Activated T-helper 2 cell treated with anti-CD3 and anti-CD28 coated beads, Interferon-gamma antibody, Interleukin-2, Interleukin-4, amounts not matched to agents 10 μg/mL and 5 μg/mL and 100 μg/mL, durations not matched to agents 14 hours and 24 hours and 36 hours (primary cell): ENCODE measurements around the gene SREBF2. TPM values are rescaled to one million over a fixed set of nuclear protein-coding genes. Genes with fewer than 3 reads are reported as not detected.

ENCODE experiments used
- DNase-seq: peaks from one replicate; pipeline ENCODE4 v3.0.0; 2021; ENCODE audit warnings: low spot score
- H3K27ac Mint-ChIP-seq: one replicate; pipeline ENCODE4 v1.8.0; 2021; ENCODE audit warnings: mixed read lengths
- H3K27me3 Mint-ChIP-seq: one replicate; pipeline ENCODE4 v1.8.0; 2021; ENCODE audit warnings: low read depth, mixed read lengths
- H3K36me3 Mint-ChIP-seq: one replicate; pipeline ENCODE4 v1.8.0; 2021; ENCODE audit warnings: low read depth, mixed read lengths
- H3K4me1 Mint-ChIP-seq: one replicate; pipeline ENCODE4 v1.8.0; 2021; ENCODE audit warnings: low read depth, mixed read lengths
- H3K4me3 Mint-ChIP-seq: one replicate; pipeline ENCODE4 v1.8.0; 2021; ENCODE audit warnings: low read depth, mild to moderate bottlenecking, moderate library complexity, mixed read lengths
- H3K9me3 Mint-ChIP-seq: one replicate; pipeline ENCODE4 v1.8.0; 2021; ENCODE audit warnings: mixed read lengths
- intact Hi-C: fragments of 100-400 bp; cut with micrococcal nuclease; formaldehyde crosslinking; loops from one replicate; pipeline ENCODE4 v1.15.1; 2023
- total RNA-seq: library from RNA; stranded (reverse); gene quantifications from 2 replicates; pipeline ENCODE4 v1.2.3, GENCODE V29; 2022

Gene SREBF2
- total RNA-seq, 1 donor from 2014 or later: 191 TPM

GRCh38 chr22:41911001-41911611 is 78.2 kb downstream of the SREBF2 start:
- intact Hi-C loops: no loop called here
- DNase-seq: no peak
- H3K36me3 Mint-ChIP-seq: peaks cover 19% of the 10 kb centered on the region
- H3K4me3 Mint-ChIP-seq: no peak overlapping the region
- peaks cover 30% of the 10 kb centered on the region for H3K4me1 Mint-ChIP-seq
- H3K27ac Mint-ChIP-seq: no peak overlapping the region
- no peaks in the 10 kb centered on the region for H3K9me3 Mint-ChIP-seq
- peaks cover 37% of the 10 kb centered on the region for H3K27me3 Mint-ChIP-seq

- Mint-ChIP-seq H3K27me3 (peaks cover 48% of the 10 kb centered on the region), H3K4me1 (peaks cover 28% of the 10 kb centered on the region)
Measured at GRCh38 chr22:41912338-41913039, 79.6 kb downstream of the SREBF2 start.

GRCh38 chr22:41913040-41913719 is 80.3 kb downstream of the SREBF2 start:
- Mint-ChIP-seq H3K9me3 (no peaks in the 10 kb centered on the region), H3K36me3 (peaks cover 9% of the 10 kb centered on the region), H3K27ac (no peak overlapping the region), H3K27me3 (peaks cover 49% of the 10 kb centered on the region), H3K4me3 (peak overlapping the region; percentile 57), H3K4me1 (peaks cover 23% of the 10 kb centered on the region)
- DNase-seq: no peak
- intact Hi-C loops: no loop called here

More at GRCh38 chr22:41912338-41913039, 79.6 kb downstream of the SREBF2 start:
- Mint-ChIP-seq H3K27ac (no peak overlapping the region), H3K4me3 (peak overlapping the region; percentile 13), H3K9me3 (no peaks in the 10 kb centered on the region), H3K36me3 (peaks cover 12% of the 10 kb centered on the region)
- intact Hi-C loops: no loop called here
- no peak for DNase-seq

- no peak overlapping the region for H3K27ac Mint-ChIP-seq
- peaks cover 3% of the 10 kb centered on the region for H3K36me3 Mint-ChIP-seq
- H3K27me3 Mint-ChIP-seq: peaks cover 47% of the 10 kb centered on the region
- H3K9me3 Mint-ChIP-seq: no peaks in the 10 kb centered on the region
- peak overlapping the region; percentile 45 for H3K4me3 Mint-ChIP-seq
- intact Hi-C loops: no loop called here
- no peak for DNase-seq
- H3K4me1 Mint-ChIP-seq: peaks cover 17% of the 10 kb centered on the region
Measured at GRCh38 chr22:41913842-41914534, 81.1 kb downstream of the SREBF2 start.

GRCh38 chr22:41914611-41915034 is 81.7 kb downstream of the SREBF2 start:
- no peak for DNase-seq
- intact Hi-C loops: no loop called here
- peaks cover 45% of the 10 kb centered on the region for H3K27me3 Mint-ChIP-seq
- no peaks in the 10 kb centered on the region for H3K36me3 Mint-ChIP-seq
- no peaks in the 10 kb centered on the region for H3K9me3 Mint-ChIP-seq
- H3K4me3 Mint-ChIP-seq: no peak overlapping the region
- peaks cover 18% of the 10 kb centered on the region for H3K4me1 Mint-ChIP-seq
- H3K27ac Mint-ChIP-seq: no peak overlapping the region

GRCh38 chr22:41915035-41915785 is 82.3 kb downstream of the SREBF2 start, which contains the start of gene SHISA8:
Gene SHISA8, minus strand, starts transcription at chr22:41915074. Its CDS starts 407 bp downstream, at chr22:41914667.
- peak; percentile 41 for DNase-seq
- peaks cover 45% of the 10 kb centered on the region for H3K27me3 Mint-ChIP-seq
- peaks cover 18% of the 10 kb centered on the region for H3K4me1 Mint-ChIP-seq
- intact Hi-C loops: no loop called here
- H3K4me3 Mint-ChIP-seq: peak within 1 kb of the TSS; percentile 45
- no peaks in the 10 kb centered on the region for H3K36me3 Mint-ChIP-seq
- H3K27ac Mint-ChIP-seq: no peak within 1 kb of the TSS
- H3K9me3 Mint-ChIP-seq: no peaks in the 10 kb centered on the region

- Mint-ChIP-seq H3K27me3 (peaks cover 44% of the 10 kb centered on the region), H3K9me3 (no peaks in the 10 kb centered on the region), H3K4me3 (no peak overlapping the region), H3K36me3 (no peaks in the 10 kb centered on the region), H3K27ac (no peak overlapping the region), H3K4me1 (peaks cover 18% of the 10 kb centered on the region)
- no peak for DNase-seq
- intact Hi-C loops: no loop called here
Measured at GRCh38 chr22:41915786-41916493, 83.0 kb downstream of the SREBF2 start.

- no peak overlapping the region for H3K27ac Mint-ChIP-seq
- H3K9me3 Mint-ChIP-seq: no peaks in the 10 kb centered on the region
- peaks cover 16% of the 10 kb centered on the region for H3K4me1 Mint-ChIP-seq
- no peak for DNase-seq
- H3K36me3 Mint-ChIP-seq: no peaks in the 10 kb centered on the region
- peaks cover 37% of the 10 kb centered on the region for H3K27me3 Mint-ChIP-seq
- intact Hi-C loops: no loop called here
- H3K4me3 Mint-ChIP-seq: no peak overlapping the region
Measured at GRCh38 chr22:41916745-41917358, 83.9 kb downstream of the SREBF2 start.

GRCh38 chr22:41917375-41917902 is 84.5 kb downstream of the SREBF2 start:
- no peaks in the 10 kb centered on the region for H3K9me3 Mint-ChIP-seq
- intact Hi-C loops: no loop called here
- no peak overlapping the region for H3K4me3 Mint-ChIP-seq
- peaks cover 16% of the 10 kb centered on the region for H3K4me1 Mint-ChIP-seq
- no peak for DNase-seq
- no peaks in the 10 kb centered on the region for H3K36me3 Mint-ChIP-seq
- H3K27ac Mint-ChIP-seq: no peak overlapping the region
- peaks cover 31% of the 10 kb centered on the region for H3K27me3 Mint-ChIP-seq

GRCh38 chr22:41917903-41918791 is 85.2 kb downstream of the SREBF2 start:
- Mint-ChIP-seq H3K27ac (no peak overlapping the region), H3K36me3 (no peaks in the 10 kb centered on the region), H3K4me1 (peaks cover 10% of the 10 kb centered on the region), H3K9me3 (no peaks in the 10 kb centered on the region), H3K27me3 (peaks cover 24% of the 10 kb centered on the region), H3K4me3 (peak overlapping the region; percentile 21)
- intact Hi-C loops: no loop called here
- no peak for DNase-seq
